Natural killer cell (primary cell): Measurements from ENCODE around the gene SYNE3. TPM values are rescaled to one million over a fixed set of nuclear protein-coding genes. Genes with fewer than 3 reads are reported as not detected.

Source experiments
- ATAC-seq, 3 donors: fragments of 150-1000 bp in 2 of 3; fragments of 200-7000 bp in 1 of 3; cut with Tn5 transposase; 1 replicate in 1 of 3; 2 replicates in 2 of 3; pipeline ENCODE4 v1.10.0; 2021; ENCODE audit warnings: mild to moderate bottlenecking in 2 of 3, moderate library complexity in 2 of 3
- DNase-seq, 2 donors: peaks; one replicate each; pipeline versions ENCODE4 v3.0.0 to v3.0.0-alpha.2; 2013 to 2021; ENCODE audit warnings: mixed read lengths in 1 of 2
- H3K27ac ChIP-seq: one replicate; pipeline ENCODE4 v1.5.1; 2013; ENCODE audit warnings: mild to moderate bottlenecking, low read length
- H3K27me3 ChIP-seq: one replicate; pipeline ENCODE4 v1.6.1; 2013; ENCODE audit warnings: low read length; ENCODE audit not compliant: control insufficient read depth, insufficient read depth
- H3K36me3 ChIP-seq: one replicate; pipeline ENCODE4 v1.6.1; 2013; ENCODE audit warnings: low read length; ENCODE audit not compliant: control insufficient read depth, insufficient read depth
- H3K4me1 ChIP-seq: one replicate; pipeline ENCODE4 v1.6.1; 2013; ENCODE audit warnings: low read length; ENCODE audit not compliant: control insufficient read depth, insufficient read depth
- H3K4me3 ChIP-seq: one replicate; pipeline ENCODE4 v1.5.1; 2013; ENCODE audit warnings: low read length
- H3K9me3 ChIP-seq: one replicate; pipeline ENCODE4 v1.6.1; 2013; ENCODE audit warnings: low read length; ENCODE audit not compliant: control insufficient read depth, insufficient read depth
- H3K27ac Mint-ChIP-seq, 2 donors: one replicate each; pipeline ENCODE4 v1.8.0; 2022; ENCODE audit warnings: mild to moderate bottlenecking in 2 of 2, mixed read lengths in 2 of 2, moderate library complexity in 1 of 2
- H3K27me3 Mint-ChIP-seq, 2 donors: one replicate each; pipeline ENCODE4 v1.8.0; 2022; ENCODE audit warnings: low read depth in 2 of 2, mixed read lengths in 2 of 2
- H3K36me3 Mint-ChIP-seq: one replicate; pipeline ENCODE4 v1.8.0; 2022; ENCODE audit warnings: mixed read lengths
- H3K4me1 Mint-ChIP-seq, 2 donors: one replicate each; pipeline ENCODE4 v1.8.0; 2022; ENCODE audit warnings: mixed read lengths in 2 of 2
- H3K4me3 Mint-ChIP-seq: one replicate; pipeline ENCODE4 v1.8.0; 2022; ENCODE audit warnings: mild to moderate bottlenecking, moderate library complexity, mixed read lengths
- H3K9me3 Mint-ChIP-seq, 2 donors: one replicate each; pipeline ENCODE4 v1.8.0; 2022; ENCODE audit warnings: mixed read lengths in 2 of 2
- CTCF ChIP-seq: fragments of 200-600 bp; IDR thresholded peaks from one replicate; pipeline ENCODE4 v1.8.0; 2022; ENCODE audit warnings: antibody characterized with exemption
- WGBS: methylation state at CpG from one replicate; pipeline ENCODE4 v1.1.7; 2013; ENCODE audit warnings: missing lambda C conversion rate; ENCODE audit not compliant: insufficient coverage; 5-methylcytosine and 5-hydroxymethylcytosine counted together
- intact Hi-C: fragments of 100-400 bp; cut with micrococcal nuclease; formaldehyde crosslinking; loops from one replicate; pipeline ENCODE4 v1.14.2; 2022
- total RNA-seq, 4 donors: library from RNA; stranded (reverse); fragments of 120-200 nt in 1 of 4; gene quantifications; one replicate each; pipeline versions ENCODE4 v1.2.3 to v1.2.4, GENCODE V29; 2013 to 2022

Gene SYNE3
- total RNA-seq, 3 donors from 2014 or later (not counting 1 experiment from before 2014, with no cell fraction given), result 10.6 to 17.3 (median 15.4) TPM

- WGBS, result 80% methylated on average over 8 of the region's 9 CpGs
- ATAC-seq, result no peak
- no peak for DNase-seq
- Histone ChIP-seq H3K36me3 (no peaks in the 10 kb centered on the region), H3K4me3 (no peak overlapping the region), H3K27ac (no peak overlapping the region), H3K9me3 (no peaks in the 10 kb centered on the region), H3K27me3 (no peaks in the 10 kb centered on the region), H3K4me1 (peaks cover 27% of the 10 kb centered on the region)
- Mint-ChIP-seq H3K36me3 (no peaks in the 10 kb centered on the region), H3K27me3 (no peaks in the 10 kb centered on the region), H3K9me3 (no peaks in the 10 kb centered on the region), H3K4me1 (peaks cover 43 to 44% of the 10 kb centered on the region in 2 donors), H3K4me3 (no peak overlapping the region), H3K27ac (peak overlapping the region; percentile 9 to 93)
- intact Hi-C loops, result loop anchor here (1.0 kb wide), 1 partner anchor 84 kb away; no protein-coding TSS in a partner anchor
- no peak for TF ChIP-seq CTCF
Observed at GRCh38 chr14:95526483-95527386, 10.3 kb upstream of the SYNE3 start.

- no peak overlapping the region for H3K27ac ChIP-seq
- H3K9me3 ChIP-seq, result no peaks in the 10 kb centered on the region
- ATAC-seq (no peak), DNase-seq (no peak)
- H3K36me3 Mint-ChIP-seq, result no peaks in the 10 kb centered on the region
- peak overlapping the region in 1 of 2 donors; percentile 93 for H3K27ac Mint-ChIP-seq
- TF ChIP-seq CTCF, result no peak
- H3K4me1 ChIP-seq, result peaks cover 29% of the 10 kb centered on the region
- H3K27me3 ChIP-seq, result no peaks in the 10 kb centered on the region
- no peaks in the 10 kb centered on the region for H3K27me3 Mint-ChIP-seq
- no peak overlapping the region for H3K4me3 Mint-ChIP-seq
- H3K4me3 ChIP-seq, result no peak overlapping the region
- no peaks in the 10 kb centered on the region for H3K9me3 Mint-ChIP-seq
- H3K36me3 ChIP-seq, result no peaks in the 10 kb centered on the region
- intact Hi-C loops, result no loop called here
- WGBS, result 96% methylated on average over 5 of the region's 5 CpGs
- peaks cover 44% of the 10 kb centered on the region in 2 donors for H3K4me1 Mint-ChIP-seq
Observed at GRCh38 chr14:95525999-95526398, 9.5 kb upstream of the SYNE3 start.

GRCh38 chr14:95524706-95525512, 8.5 kb upstream of the SYNE3 start:
- H3K27me3 ChIP-seq, result no peaks in the 10 kb centered on the region
- H3K27ac Mint-ChIP-seq, result peak overlapping the region; percentile 86 to 93
- H3K36me3 ChIP-seq, result no peaks in the 10 kb centered on the region
- no peak for ATAC-seq
- no peaks in the 10 kb centered on the region for H3K36me3 Mint-ChIP-seq
- H3K4me1 ChIP-seq, result peaks cover 37% of the 10 kb centered on the region
- peak overlapping the region; percentile 31 for H3K4me3 Mint-ChIP-seq
- no peak overlapping the region for H3K4me3 ChIP-seq
- WGBS, result 84% methylated on average over 6 of the region's 6 CpGs
- H3K9me3 ChIP-seq, result no peaks in the 10 kb centered on the region
- H3K4me1 Mint-ChIP-seq, result peaks cover 46 to 50% of the 10 kb centered on the region in 2 donors
- intact Hi-C loops, result no loop called here
- H3K9me3 Mint-ChIP-seq, result no peaks in the 10 kb centered on the region
- DNase-seq, result peak in 1 of 2 donors; percentile 2
- no peak for TF ChIP-seq CTCF
- H3K27me3 Mint-ChIP-seq, result no peaks in the 10 kb centered on the region
- no peak overlapping the region for H3K27ac ChIP-seq
